Fibroblast of lung (primary cell): ENCODE measurements around the gene CTSA. TPM values are rescaled to one million over a fixed set of nuclear protein-coding genes. Genes with fewer than 3 reads are reported as not detected.
A peak's percentile ranks its signal among the peaks of the same experiment; 100 is the strongest.

ENCODE experiments used
- DNase-seq, 2 donors: peaks; one replicate each; pipeline versions ENCODE4 v3.0.0 to v3.0.0-alpha.2; 2010; ENCODE audit warnings: low read depth in 2 of 2
- H2AFZ ChIP-seq: 2 replicates; pipeline ENCODE4 v1.5.1; 2012; ENCODE audit warnings: low read length, control low read depth, inconsistent platforms
- H3K27ac ChIP-seq: 2 replicates; pipeline ENCODE4 v1.5.1; 2011; ENCODE audit warnings: low read length, control low read depth; ENCODE audit not compliant: insufficient read depth
- H3K27me3 ChIP-seq: 2 replicates; pipeline ENCODE4 v1.5.1; 2011; ENCODE audit warnings: mild to moderate bottlenecking, low read length; ENCODE audit not compliant: control insufficient read depth, insufficient read depth
- H3K36me3 ChIP-seq: 2 replicates; pipeline ENCODE4 v1.5.1; 2011; ENCODE audit warnings: low read length; ENCODE audit not compliant: control insufficient read depth, insufficient read depth
- H3K4me1 ChIP-seq: 2 replicates; pipeline ENCODE4 v1.5.1; 2011; ENCODE audit warnings: low read length; ENCODE audit not compliant: control insufficient read depth, insufficient read depth; ENCODE audit errors: extremely low read depth
- H3K4me2 ChIP-seq: 2 replicates; pipeline ENCODE4 v1.5.1; 2011; ENCODE audit warnings: low read length, control low read depth; ENCODE audit not compliant: insufficient read depth; ENCODE audit errors: extremely low read depth
- H3K4me3 ChIP-seq, 4 experiments: fragments of 200-600 bp in 1 of 4; sonication (generic) in 1 of 4; replicated peaks in 1 of 4; 2 replicates each; pipeline ENCODE4 v1.5.1; 2011 to 2016; ENCODE audit warnings: low read length in 4 of 4, low read depth in 3 of 4, mild to moderate bottlenecking in 3 of 4, control low read depth in 2 of 4, inconsistent platforms in 1 of 4, mixed read lengths in 1 of 4; ENCODE audit not compliant: insufficient read depth in 1 of 4; ENCODE audit errors: control extremely low read depth in 1 of 4
- H3K79me2 ChIP-seq: 2 replicates; pipeline ENCODE4 v1.5.1; 2012; ENCODE audit warnings: mild to moderate bottlenecking, low read length, inconsistent platforms; ENCODE audit not compliant: control insufficient read depth, insufficient read depth
- H3K9ac ChIP-seq: 2 replicates; pipeline ENCODE4 v1.5.1; 2011; ENCODE audit warnings: mild to moderate bottlenecking, low read length, control low read depth; ENCODE audit not compliant: insufficient read depth
- H3K9me3 ChIP-seq: 2 replicates; pipeline ENCODE4 v1.5.1; 2012; ENCODE audit warnings: low read depth, low read length; ENCODE audit not compliant: control insufficient read depth, insufficient read depth
- H4K20me1 ChIP-seq: 2 replicates; pipeline ENCODE4 v1.5.1; 2011; ENCODE audit warnings: low read length; ENCODE audit not compliant: control insufficient read depth, insufficient read depth; ENCODE audit errors: extremely low read depth
- CTCF ChIP-seq, 2 donors: IDR thresholded peaks in 1 of 2; conservative IDR thresholded peaks in 1 of 2; 1 replicate in 1 of 2; 2 replicates in 1 of 2; pipeline ENCODE4 v1.5.1; 2011 to 2012; ENCODE audit warnings: low read length in 2 of 2, control low read depth in 1 of 2, inconsistent platforms in 1 of 2, low read depth in 1 of 2, mild to moderate bottlenecking in 1 of 2
- EZH2 ChIP-seq: IDR thresholded peaks from 2 replicates; pipeline ENCODE4 v1.5.1; 2012; ENCODE audit warnings: low read length, control low read depth, mild to moderate bottlenecking; ENCODE audit errors: missing control alignments
- polyA plus RNA-seq, 2 donors: library from polyadenylated mRNA; depleted of rRNA in 1 of 2; stranded (reverse) in 1 of 2; unstranded in 1 of 2; fragments of >200 nt; gene quantifications; 2 replicates each; pipeline ENCODE4 v1.2.1, GENCODE V29; 2011 to 2012; ENCODE audit warnings: missing spikeins in 1 of 2
- total RNA-seq: library from RNA; depleted of rRNA; stranded (reverse); fragments of >200 nt; gene quantifications from 2 replicates; pipeline ENCODE4 v1.2.1, GENCODE V29; 2014

Gene CTSA
- total and polyA plus RNA-seq, 2 donors (not counting 1 experiment from before 2014, with no cell fraction given): 116 to 364 TPM

GRCh38 chr20:45921337-45922189 lies 30.4 kb downstream of the CTSA start:
- DNase-seq: no peak
- Histone ChIP-seq H3K9ac (no peak overlapping the region), H3K36me3 (no peaks in the 10 kb centered on the region), H2AFZ (no peak overlapping the region), H3K4me1 (peaks cover 25% of the 10 kb centered on the region), H3K79me2 (no peaks in the 10 kb centered on the region), H3K27me3 (no peaks in the 10 kb centered on the region), H3K4me3 (no peak overlapping the region), H3K9me3 (no peaks in the 10 kb centered on the region), H3K4me2 (no peak overlapping the region), H3K27ac (no peak overlapping the region), H4K20me1 (no peaks in the 10 kb centered on the region)
- TF ChIP-seq CTCF (conservative IDR thresholded peaks at IDR 0.05 in 1 of 2, IDR thresholded peaks at IDR 0.05 in 1 of 2; ENCODE audit: low read depth in 1 of 2, low read length in 2 of 2) (no peak), EZH2 (no peak)

- H3K4me2 ChIP-seq: peak overlapping the region; percentile 39
- H3K36me3 ChIP-seq: no peaks in the 10 kb centered on the region
- H3K4me1 ChIP-seq: peaks cover 14% of the 10 kb centered on the region
- H3K27me3 ChIP-seq: no peaks in the 10 kb centered on the region
- TF ChIP-seq EZH2: no peak
- TF ChIP-seq CTCF (conservative IDR thresholded peaks at IDR 0.05 in 1 of 2, IDR thresholded peaks at IDR 0.05 in 1 of 2; ENCODE audit: low read depth in 1 of 2, low read length in 2 of 2): no peak
- no peaks in the 10 kb centered on the region for H3K9me3 ChIP-seq
- H3K9ac ChIP-seq: no peak overlapping the region
- H3K27ac ChIP-seq: no peak overlapping the region
- no peaks in the 10 kb centered on the region for H3K79me2 ChIP-seq
- DNase-seq: peak; percentile 30 to 85
- no peak overlapping the region for H3K4me3 ChIP-seq
- H2AFZ ChIP-seq: no peak overlapping the region
- no peaks in the 10 kb centered on the region for H4K20me1 ChIP-seq
These were observed 33.5 kb downstream of the CTSA start for GRCh38 chr20:45924391-45925261.

- no peaks in the 10 kb centered on the region for H4K20me1 ChIP-seq
- no peak overlapping the region for H3K4me3 ChIP-seq
- no peaks in the 10 kb centered on the region for H3K9me3 ChIP-seq
- no peak for DNase-seq
- no peak overlapping the region for H3K27ac ChIP-seq
- H3K27me3 ChIP-seq: no peaks in the 10 kb centered on the region
- no peaks in the 10 kb centered on the region for H3K36me3 ChIP-seq
- no peak overlapping the region for H2AFZ ChIP-seq
- no peak overlapping the region for H3K9ac ChIP-seq
- no peaks in the 10 kb centered on the region for H3K79me2 ChIP-seq
- no peak overlapping the region for H3K4me2 ChIP-seq
- peaks cover 5% of the 10 kb centered on the region for H3K4me1 ChIP-seq
- TF ChIP-seq CTCF (conservative IDR thresholded peaks at IDR 0.05 in 1 of 2, IDR thresholded peaks at IDR 0.05 in 1 of 2; ENCODE audit: low read depth in 1 of 2, low read length in 2 of 2): no peak
- no peak for TF ChIP-seq EZH2
These were observed 34.8 kb downstream of the CTSA start for GRCh38 chr20:45925821-45926506.
